GM12878 (cell line): Measurements from ENCODE around the gene NKD1. TPM values are rescaled to one million over a fixed set of nuclear protein-coding genes. Genes with fewer than 3 reads are reported as not detected.

ENCODE experiments used
- ATAC-seq: fragments of 200-7000 bp; cut with Tn5 transposase; 3 replicates; pipeline ENCODE4 v1.9.1; 2020; ENCODE audit warnings: mild to moderate bottlenecking, moderate library complexity
- BruUV-seq: library from RNA; stranded (reverse); fragments of 400-500 nt; replicated peaks from 2 replicates; lab custom pipeline; 2021; lab: Mats Ljungman, UMichigan
- CTCF ChIA-PET: fragments of 300-600 bp; sonication (Branson Sonifier 250); formaldehyde crosslinking; extraction: SDS; loops from one replicate; lab custom pipeline; 2021; ENCODE audit warnings: inconsistent platforms; lab: Yijun Ruan, JAX
- POLR2A ChIA-PET: fragments of 350-600 bp; formaldehyde crosslinking; extraction: SDS; loops from one replicate; lab custom pipeline; 2021; ENCODE audit warnings: inconsistent platforms; lab: Charles Lee
- RAD21 ChIA-PET: fragments of 300-600 bp; sonication (Branson Sonifier 250); formaldehyde crosslinking; loops from one replicate; lab custom pipeline; 2023; ENCODE audit warnings: antibody characterized with exemption; ENCODE audit not compliant: unreplicated experiment; lab: Charles Lee
- SMC1A ChIA-PET: fragments of 300-600 bp; sonication (Branson Sonifier 250); formaldehyde crosslinking; loops from one replicate; lab custom pipeline; 2023; ENCODE audit not compliant: unreplicated experiment, uncharacterized antibody; lab: Charles Lee
- DNase-seq: peaks from one replicate; pipeline ENCODE4 v3.0.0-alpha.2; 2011; ENCODE audit warnings: low read depth, low spot score
- FAIRE-seq: peaks from 3 replicates; lab custom pipeline; 2011; peaks lifted over from hg19 to GRCh38; lab: Jason Lieb, UNC
- H2AFZ ChIP-seq: 2 replicates; pipeline ENCODE4 v1.6.0; 2011; ENCODE audit warnings: low read depth, low read length, control low read depth; ENCODE audit not compliant: control insufficient read depth
- H3K27ac ChIP-seq: 2 replicates; pipeline ENCODE4 v1.5.1; 2011; ENCODE audit warnings: control low read depth; ENCODE audit not compliant: control insufficient read depth, insufficient read depth
- H3K27me3 ChIP-seq, 2 experiments: replicated peaks in 1 of 2; 2 replicates each; pipeline versions ENCODE4 v1.6.0 to v1.6.1; 2011; ENCODE audit warnings: low read length in 1 of 2; ENCODE audit not compliant: control insufficient read depth in 2 of 2, insufficient read depth in 2 of 2
- H3K36me3 ChIP-seq, 2 experiments: 2 replicates each; pipeline ENCODE4 v1.5.1; 2011; ENCODE audit warnings: low read length in 1 of 2; ENCODE audit not compliant: control insufficient read depth in 2 of 2, insufficient read depth in 2 of 2
- H3K4me1 ChIP-seq: 2 replicates; pipeline ENCODE4 v1.6.1; 2011; ENCODE audit warnings: mild to moderate bottlenecking, low read length, moderate library complexity, mixed read lengths; ENCODE audit not compliant: control insufficient read depth, insufficient read depth
- H3K4me2 ChIP-seq: 2 replicates; pipeline ENCODE4 v1.6.0; 2011; ENCODE audit warnings: control low read depth; ENCODE audit not compliant: control insufficient read depth, insufficient read depth
- H3K4me3 ChIP-seq: fragments of 200-600 bp; sonication (generic); 2 replicates; pipeline ENCODE4 v1.5.1; 2016
- H3K79me2 ChIP-seq: 2 replicates; pipeline ENCODE4 v1.6.0; 2011; ENCODE audit warnings: low read length; ENCODE audit not compliant: control insufficient read depth, insufficient read depth
- H3K9ac ChIP-seq: 2 replicates; pipeline ENCODE4 v1.8.0; 2011; ENCODE audit warnings: low read length, control low read depth, mixed read lengths; ENCODE audit not compliant: control insufficient read depth, insufficient read depth
- H3K9me3 ChIP-seq: replicated peaks from 3 replicates; pipeline ENCODE4 v1.5.1; 2011; ENCODE audit warnings: mild to moderate bottlenecking, low read length; ENCODE audit not compliant: control insufficient read depth, insufficient read depth
- H4K20me1 ChIP-seq: 2 replicates; pipeline ENCODE4 v1.6.0; 2011; ENCODE audit not compliant: control insufficient read depth, insufficient read depth
- GABPA ChIP-seq: IDR thresholded peaks from 2 replicates; pipeline ENCODE4 v1.6.1; 2014; ENCODE audit warnings: antibody characterized with exemption, low read depth, mild to moderate bottlenecking, inconsistent platforms
- NBN ChIP-seq: fragments of 450-650 bp; IDR thresholded peaks from 2 replicates; pipeline ENCODE4 v1.6.1; 2016
- NFIC ChIP-seq: IDR thresholded peaks from 2 replicates; pipeline ENCODE4 v1.6.1; 2012; ENCODE audit warnings: low read depth, mild to moderate bottlenecking, inconsistent platforms, low read length, moderate library complexity
- POU2F2 ChIP-seq: IDR thresholded peaks from 3 replicates; pipeline ENCODE4 v1.6.1; 2011; ENCODE audit warnings: low read depth, mild to moderate bottlenecking, low read length, borderline replicate concordance
- SIN3A ChIP-seq: IDR thresholded peaks from 2 replicates; pipeline ENCODE4 v1.6.1; 2012; ENCODE audit warnings: low read depth, low read length, improper control_type of control experiment
- SREBF2 ChIP-seq: IDR thresholded peaks from 2 replicates; pipeline ENCODE4 v1.6.1; 2012; ENCODE audit warnings: mild to moderate bottlenecking, low read length
- TCF7 ChIP-seq: IDR thresholded peaks from 2 replicates; pipeline ENCODE4 v1.6.1; 2014; ENCODE audit warnings: antibody characterized with exemption, borderline replicate concordance
- ZNF592 ChIP-seq: fragments of 450-650 bp; IDR thresholded peaks from 2 replicates; pipeline ENCODE4 v1.6.1; 2017; ENCODE audit warnings: mild to moderate bottlenecking, moderate library complexity
- ZNF687 ChIP-seq: fragments of 450-650 bp; IDR thresholded peaks from 2 replicates; pipeline ENCODE4 v1.6.1; 2017; ENCODE audit warnings: mild to moderate bottlenecking, moderate library complexity
- WGBS: methylation state at CpG from one replicate; pipeline ENCODE4 v1.1.6; 2016; ENCODE audit warnings: low lambda C conversion rate; ENCODE audit not compliant: insufficient replicate concordance, insufficient coverage; ENCODE audit errors: missing lambda C conversion rate; 5-methylcytosine and 5-hydroxymethylcytosine counted together
- in situ Hi-C: fragments of 300-500 bp; cut with MboI; formaldehyde crosslinking; loops from 9 replicates; pipeline ENCODE4 v1.14.3; 2018; ENCODE audit warnings: mixed read lengths
- intact Hi-C: fragments of 100-400 bp; cut with micrococcal nuclease; formaldehyde crosslinking; loops from one replicate; pipeline ENCODE4 v1.14.2; 2022; ENCODE audit not compliant: unreplicated experiment
- polyA plus RNA-seq, 11 experiments: library from polyadenylated mRNA; depleted of rRNA in 4 of 11; unstranded in 6 of 11; stranded (reverse) in 5 of 11; fragments of >200 nt; fragmentation: Nextera tagmentation in 4 of 11; fragmentation: Illumina TruSeq in 1 of 11; extraction: Ambion mirVana in 4 of 11; extraction: Trizol in 1 of 11; gene quantifications; 1 replicate in 1 of 11; 2 replicates in 10 of 11; pipeline versions ENCODE4 v1.2.1 to v1.2.3, GENCODE V29; 2011 to 2016; ENCODE audit warnings: inconsistent platforms in 2 of 11, missing spikeins in 2 of 11, low read depth in 1 of 11
- total RNA-seq, 4 experiments: library from RNA; depleted of rRNA in 3 of 4; stranded (reverse); fragments of >200 nt in 3 of 4; fragmentation: Illumina TruSeq in 1 of 4; extraction: Trizol in 1 of 4; gene quantifications; 2 replicates each; pipeline versions ENCODE4 v1.2.1 to v1.2.3, GENCODE V29; 2013 to 2021

NKD1 gene
- total and polyA plus RNA-seq, 10 of the 15 experiments (the other 5 are each of a cell fraction or from before 2014, with no cell fraction given), result under 0.01 to 0.49 (median 0.04) TPM; not detected in 2

- DNase-seq, result no peak
- POLR2A ChIA-PET, result no interaction called here
- no peaks in the 10 kb centered on the region for H3K27me3 ChIP-seq
- no peak for TF ChIP-seq POU2F2
- TF ChIP-seq NBN, result no peak
- TF ChIP-seq TCF7, result no peak
- TF ChIP-seq, all 136 proteins: peak for 0
- whole genome bisulfite sequencing, result 85% methylated on average over 8 of the region's 8 CpGs
- no peak overlapping the region for H3K27ac ChIP-seq
- in situ Hi-C loops, result no loop called here
- H3K9ac ChIP-seq, result no peak overlapping the region
- CTCF ChIA-PET, result interaction anchor here (1.3 kb wide), 1 partner anchor 33 kb away, joined by 3 read pairs; no protein-coding TSS in a partner anchor
- no TSS peak for BruUV-seq
- H3K4me3 ChIP-seq, result no peak overlapping the region
- ATAC-seq, result no peak
- H3K4me2 ChIP-seq, result no peak overlapping the region
- RAD21 ChIA-PET, result no interaction called here
- peaks cover 11% of the 10 kb centered on the region for H3K4me1 ChIP-seq
- no peaks in the 10 kb centered on the region for H3K9me3 ChIP-seq
- no peak overlapping the region for H2AFZ ChIP-seq
- SMC1A ChIA-PET, result interaction anchor here (0.7 kb wide), 2 partner anchors 23 to 167 kb away, joined by 3 read pairs; no protein-coding TSS in a partner anchor
- no peaks in the 10 kb centered on the region for H3K36me3 ChIP-seq
- no peaks in the 10 kb centered on the region for H3K79me2 ChIP-seq
- no peak for FAIRE-seq
- no peaks in the 10 kb centered on the region for H4K20me1 ChIP-seq
- intact Hi-C loops, result no loop called here
Observed at GRCh38 chr16:50580180-50580798, 32.1 kb downstream of the NKD1 start.

GRCh38 chr16:50581845-50582244 lies 33.6 kb downstream of the NKD1 start:
- in situ Hi-C loops, result no loop called here
- no TSS peak for BruUV-seq
- RAD21 ChIA-PET, result no interaction called here
- TF ChIP-seq SREBF2 (no peak), NFIC (no peak), ZNF592 (no peak), SIN3A (no peak), ZNF687 (no peak), GABPA (no peak)

More at GRCh38 chr16:50581845-50582244, 33.6 kb downstream of the NKD1 start:
- no peak overlapping the region for H3K27ac ChIP-seq
- no peak overlapping the region for H3K9ac ChIP-seq
- H3K9me3 ChIP-seq, result no peaks in the 10 kb centered on the region
- intact Hi-C loops, result no loop called here
- H3K4me2 ChIP-seq, result no peak overlapping the region
- ATAC-seq (no peak), FAIRE-seq (no peak), DNase-seq (no peak)
- SMC1A ChIA-PET, result interaction anchor here (0.6 to 1.5 kb wide), 2 partner anchors 32 to 342 kb away, joined by 3 read pairs; no protein-coding TSS in a partner anchor
- no peak overlapping the region for H3K4me3 ChIP-seq
- H4K20me1 ChIP-seq, result no peaks in the 10 kb centered on the region
- POLR2A ChIA-PET, result interaction anchor here (0.9 kb wide), 1 partner anchor 306 kb away, joined by 3 read pairs; no protein-coding TSS in a partner anchor
- no peaks in the 10 kb centered on the region for H3K79me2 ChIP-seq
- H3K4me1 ChIP-seq, result peaks cover 11% of the 10 kb centered on the region
- H2AFZ ChIP-seq, result no peak overlapping the region
- H3K27me3 ChIP-seq, result no peaks in the 10 kb centered on the region
- CTCF ChIA-PET, result no interaction called here
- no peaks in the 10 kb centered on the region for H3K36me3 ChIP-seq
- 47% methylated on average over 4 of the region's 4 CpGs for WGBS
